Inflammatory macrophage treated with lipopolysaccharide for 1 hour (primary cell): ENCODE measurements around the gene ARHGAP8.
A peak's percentile ranks its signal among the peaks of the same experiment; 100 is the strongest.
"Not testable (repeated sequence)": the region's sequence is repeated elsewhere in the genome, so short reads cannot be mapped to it uniquely, and the experiment has no call there.

Experiments
- DNase-seq, 2 donors: peaks; one replicate each; pipeline ENCODE4 v3.0.0-alpha.2; 2020 to 2022

The ARHGAP8 gene

DNA sequence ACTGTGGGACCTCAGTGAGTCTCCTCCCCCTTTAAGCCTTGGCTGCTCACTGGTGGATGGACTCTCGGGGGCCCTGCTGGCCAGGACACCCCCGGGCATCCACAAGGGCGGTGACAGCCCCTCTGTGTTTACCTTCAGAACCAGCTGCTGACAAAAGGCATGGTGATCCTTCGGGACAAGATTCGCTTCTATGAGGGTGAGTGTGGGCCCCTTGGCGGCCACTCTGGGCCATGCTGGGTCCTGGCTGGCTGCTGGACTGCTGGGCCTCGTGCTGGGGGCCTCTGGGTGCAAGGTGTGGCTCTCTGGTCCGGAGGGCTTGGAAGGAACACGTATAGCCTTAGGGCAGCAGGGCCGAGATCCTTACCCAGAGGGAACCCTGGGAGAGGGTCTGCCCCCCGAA is 25.9 kb upstream of the ARHGAP8 start:
- no peak for DNase-seq

GRCh38 chr22:44727148-44727547 is 25.2 kb upstream of the ARHGAP8 start:
- DNase-seq: no peak

DNA sequence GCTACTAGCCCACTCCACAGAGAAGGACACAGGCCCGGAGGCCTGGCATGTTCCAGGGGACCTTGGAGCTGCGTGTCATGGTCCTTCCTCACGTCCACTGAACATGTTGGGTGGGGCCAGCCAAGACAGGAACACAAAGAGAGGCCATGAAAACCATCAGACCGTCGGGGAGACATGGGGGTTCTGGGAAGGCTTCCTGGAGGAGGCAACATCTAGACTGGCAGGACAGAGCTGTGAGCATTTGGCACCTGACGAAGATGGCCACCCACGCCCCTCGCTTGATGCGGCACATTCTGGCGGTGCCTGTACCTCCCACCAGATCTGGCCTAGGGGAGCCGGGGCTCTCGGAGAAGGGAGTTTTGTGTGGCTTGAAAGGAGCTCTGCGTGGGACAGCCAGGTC is 24.7 kb upstream of the ARHGAP8 start:
- no peak for DNase-seq

GRCh38 chr22:44728761-44729324 is 23.5 kb upstream of the ARHGAP8 start:
- no peak for DNase-seq

DNA sequence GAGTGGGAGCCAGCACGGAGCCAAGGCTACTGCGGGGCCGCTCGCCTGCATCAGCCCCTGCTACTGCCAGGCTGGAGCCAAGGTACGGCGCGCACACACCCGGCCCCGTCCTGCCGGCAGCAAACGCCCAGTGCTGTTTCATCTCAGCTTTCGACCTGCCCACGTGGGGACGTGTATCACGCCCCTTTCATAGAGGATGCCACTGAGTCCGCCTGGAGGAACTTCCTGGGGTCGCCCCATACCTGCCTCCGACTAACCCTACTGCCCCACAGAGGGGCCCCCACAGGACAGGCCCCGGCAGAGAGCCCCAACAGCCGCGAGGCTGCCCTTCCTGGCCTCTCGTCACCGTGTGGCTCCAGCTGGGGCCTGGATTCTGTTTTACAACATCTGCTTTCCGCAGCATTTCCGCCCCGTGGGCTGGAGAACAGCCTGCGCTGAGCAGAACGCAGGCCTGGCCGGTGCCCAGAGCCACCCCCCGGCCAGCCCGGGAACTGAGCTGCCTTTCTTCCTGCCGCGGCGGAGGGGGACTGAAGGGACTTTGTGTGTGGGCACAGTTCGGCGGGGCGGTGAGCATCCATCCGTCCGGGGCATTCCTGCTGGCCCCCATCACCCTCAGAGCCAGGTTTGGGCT is 22.9 kb upstream of the ARHGAP8 start:
- peak; percentile 48 to 54 for DNase-seq

DNA sequence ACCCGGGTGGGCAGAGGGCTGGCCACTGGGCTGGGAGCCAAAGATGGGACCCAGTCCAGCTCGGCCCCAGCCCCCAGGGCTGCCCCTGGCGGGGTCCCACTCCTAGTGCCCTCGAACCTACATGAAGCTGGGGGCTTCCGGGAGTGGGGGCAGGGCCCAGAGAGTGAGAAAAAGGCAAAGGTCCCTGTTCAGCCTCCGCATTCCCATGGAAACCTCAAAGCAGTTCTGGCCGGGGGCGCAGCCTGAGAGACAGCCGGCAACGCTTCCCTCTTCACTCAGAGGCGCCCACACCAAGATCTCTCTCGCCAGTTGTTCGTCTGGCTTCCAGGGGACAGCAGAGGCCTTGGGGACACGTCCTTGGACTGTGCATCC is 22.4 kb upstream of the ARHGAP8 start:
- DNase-seq: no peak

- no peak for DNase-seq
Measured at GRCh38 chr22:44730490-44731356, 21.7 kb upstream of the ARHGAP8 start.

GRCh38 chr22:44731357-44731970 is 20.9 kb upstream of the ARHGAP8 start:
- DNase-seq: no peak

DNA sequence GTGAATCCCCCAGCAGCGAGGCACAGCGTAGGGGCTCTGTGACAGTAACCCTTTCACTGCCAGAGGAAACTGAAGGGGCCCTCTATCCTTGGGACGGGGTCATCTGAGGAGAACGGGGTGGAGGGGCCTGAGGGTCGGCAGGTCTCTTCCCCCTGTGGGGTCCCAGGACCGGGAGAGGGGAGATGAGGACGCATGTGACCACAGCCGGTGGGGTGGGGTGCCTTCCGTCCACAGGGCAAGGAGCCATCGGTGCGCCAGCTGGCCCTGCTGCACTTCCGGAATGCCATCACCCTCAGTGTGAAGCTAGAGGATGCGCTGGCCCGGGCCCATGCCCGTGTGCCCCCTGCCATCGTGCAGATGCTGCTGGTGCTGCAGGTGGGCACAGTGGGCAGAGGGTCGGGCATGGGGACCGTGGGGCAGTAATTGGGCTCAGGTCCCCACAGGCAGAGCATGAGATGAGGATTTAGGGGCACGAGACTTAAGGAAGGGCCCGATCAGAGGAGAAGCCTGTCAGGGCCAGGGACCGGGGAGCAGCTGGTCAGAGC is 20.3 kb upstream of the ARHGAP8 start:
- DNase-seq: no peak

GRCh38 chr22:44732661-44733060 is 19.7 kb upstream of the ARHGAP8 start:
- DNase-seq: no peak

DNA sequence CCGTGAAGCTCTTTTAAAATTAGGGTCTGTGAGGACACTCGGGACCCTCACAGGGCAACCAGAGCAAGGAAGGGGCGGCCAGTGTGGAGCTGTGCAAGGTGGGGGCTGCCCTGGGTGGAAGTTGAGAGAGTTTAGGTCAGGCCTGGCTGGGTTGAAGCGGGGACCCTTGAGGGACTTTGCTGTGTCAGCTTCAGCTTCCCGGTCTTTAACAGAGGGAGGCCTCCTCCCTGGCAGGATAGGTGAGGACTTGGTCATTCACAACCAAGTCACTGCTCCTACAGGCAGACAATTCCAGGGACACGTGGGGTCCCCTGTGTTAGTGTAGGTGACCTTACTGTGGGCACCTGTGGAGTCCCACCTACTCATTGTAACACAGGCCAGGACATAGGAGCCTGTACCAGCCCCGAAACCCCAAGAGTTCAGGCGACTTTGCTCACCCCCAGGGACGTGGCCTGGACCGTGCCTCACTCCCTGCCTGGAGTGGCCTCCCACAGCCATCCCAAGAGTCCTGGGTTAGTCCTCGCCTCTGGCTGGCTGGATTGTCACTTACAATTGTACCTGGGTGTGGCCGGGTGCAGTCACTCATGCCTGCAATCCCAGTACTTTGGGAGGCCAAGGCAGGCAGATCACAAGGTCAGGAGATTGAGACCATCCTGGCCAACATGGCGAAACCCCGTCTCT is 18.8 kb upstream of the ARHGAP8 start:
- no peak for DNase-seq

- DNase-seq: no peak
Measured at GRCh38 chr22:44734278-44734677, 18.1 kb upstream of the ARHGAP8 start.

DNA sequence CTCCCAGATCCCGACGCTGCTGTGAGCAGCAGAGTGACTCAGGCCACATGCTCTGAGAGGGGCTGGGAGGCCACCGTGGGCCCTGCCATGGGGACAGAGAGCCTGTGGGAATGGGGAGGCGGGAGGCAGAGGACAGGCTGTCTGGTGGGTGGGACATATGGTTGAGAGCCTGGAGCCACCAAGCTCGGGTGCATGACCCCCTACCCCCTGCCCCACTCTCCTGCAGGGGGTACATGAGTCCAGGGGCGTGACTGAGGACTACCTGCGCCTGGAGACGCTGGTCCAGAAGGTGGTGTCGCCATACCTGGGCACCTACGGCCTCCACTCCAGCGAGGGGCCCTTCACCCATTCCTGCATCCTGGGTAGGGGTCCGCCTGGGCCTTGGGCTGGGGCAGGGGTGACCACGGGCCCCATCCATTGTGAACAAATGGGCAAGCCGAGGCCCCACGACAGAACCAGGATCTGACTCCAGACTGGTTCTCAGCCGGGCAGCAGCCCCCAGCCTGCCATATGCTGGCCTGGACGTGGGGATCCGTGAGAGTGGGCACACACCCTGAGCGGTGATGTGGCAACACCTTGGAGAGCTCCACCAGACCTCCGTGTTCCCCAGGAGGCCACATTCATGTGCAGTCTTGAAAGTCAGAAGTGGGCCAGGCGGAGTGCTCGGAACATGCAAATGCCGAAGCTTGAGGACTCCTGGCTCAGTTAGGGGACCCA is 17.4 kb upstream of the ARHGAP8 start:
- no peak for DNase-seq

DNA sequence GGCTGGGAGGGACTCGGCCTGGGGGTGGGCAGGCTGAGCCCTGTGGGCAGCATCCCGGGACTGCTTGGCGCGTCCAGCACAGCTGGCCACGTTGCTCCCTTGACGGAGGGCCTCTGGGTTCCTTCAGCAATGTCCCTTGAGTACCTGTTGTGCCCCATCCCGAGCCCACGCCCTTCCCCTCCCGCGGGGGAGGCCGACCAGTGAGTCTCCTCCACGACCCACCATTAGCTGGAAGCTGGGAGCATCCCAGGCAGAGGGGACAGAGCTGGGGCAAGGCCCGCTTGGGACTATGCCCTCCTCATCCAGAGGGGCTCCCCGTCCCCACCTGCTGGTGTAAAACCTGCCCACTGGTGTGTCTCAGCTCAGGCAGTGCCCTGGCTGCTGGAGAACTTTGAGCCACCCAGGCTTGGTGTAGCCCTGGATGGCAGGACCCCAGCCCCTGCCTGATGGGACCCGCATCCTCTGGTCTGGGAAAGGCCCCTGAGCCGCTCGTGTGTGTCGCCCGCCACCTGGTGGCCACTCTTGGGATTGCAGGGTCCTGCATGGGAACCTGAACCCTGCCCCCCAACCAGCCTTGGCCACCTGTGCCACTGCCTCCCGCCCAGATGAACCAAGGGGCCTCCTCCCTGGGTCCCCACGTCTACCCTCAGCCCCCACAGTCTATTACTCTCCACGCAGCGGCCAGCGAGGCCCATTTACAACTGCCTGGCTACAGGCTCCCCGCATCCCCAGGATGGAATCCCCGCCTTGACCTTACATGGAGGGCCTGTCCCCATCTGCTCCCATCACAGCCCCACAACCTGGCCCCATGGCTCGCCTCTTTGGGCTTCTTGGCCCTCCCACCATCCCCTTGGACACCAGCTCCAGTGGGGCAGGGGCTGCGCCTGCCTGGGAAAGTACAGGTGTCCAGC is 16.6 kb upstream of the ARHGAP8 start:
- DNase-seq: peak; percentile 8 to 82

DNA sequence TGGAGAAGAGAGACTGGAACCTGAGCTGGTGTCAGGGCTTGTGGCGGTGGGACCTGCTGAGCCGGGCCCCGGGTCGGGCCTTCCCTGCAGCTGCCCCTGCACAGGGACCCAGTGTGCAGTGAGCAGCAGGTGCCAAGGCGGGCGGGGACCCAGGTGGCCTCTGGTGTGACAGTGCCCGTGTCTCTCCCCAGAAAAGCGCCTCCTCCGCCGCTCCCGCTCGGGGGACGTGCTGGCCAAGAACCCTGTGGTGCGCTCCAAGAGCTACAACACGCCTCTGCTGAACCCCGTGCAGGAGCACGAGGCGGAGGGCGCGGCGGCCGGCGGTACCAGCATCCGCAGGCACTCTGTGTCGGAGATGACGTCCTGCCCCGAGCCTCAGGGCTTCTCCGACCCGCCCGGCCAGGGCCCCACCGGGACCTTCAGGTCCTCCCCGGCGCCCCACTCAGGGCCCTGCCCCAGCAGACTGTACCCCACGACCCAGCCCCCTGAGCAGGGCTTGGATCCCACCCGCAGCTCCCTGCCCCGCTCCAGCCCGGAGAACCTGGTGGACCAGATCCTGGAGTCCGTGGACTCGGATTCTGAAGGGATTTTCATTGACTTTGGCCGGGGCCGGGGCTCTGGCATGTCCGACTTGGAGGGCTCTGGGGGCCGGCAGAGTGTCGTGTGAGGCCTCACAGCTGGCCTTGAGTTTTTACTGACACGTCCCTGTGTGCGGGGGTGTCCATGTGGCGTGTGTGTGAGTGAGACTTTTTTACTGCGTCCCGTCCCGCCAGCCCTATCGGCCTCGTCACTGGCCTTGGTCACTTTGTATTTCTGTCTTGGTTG is 15.6 kb upstream of the ARHGAP8 start:
- DNase-seq: no peak

DNA sequence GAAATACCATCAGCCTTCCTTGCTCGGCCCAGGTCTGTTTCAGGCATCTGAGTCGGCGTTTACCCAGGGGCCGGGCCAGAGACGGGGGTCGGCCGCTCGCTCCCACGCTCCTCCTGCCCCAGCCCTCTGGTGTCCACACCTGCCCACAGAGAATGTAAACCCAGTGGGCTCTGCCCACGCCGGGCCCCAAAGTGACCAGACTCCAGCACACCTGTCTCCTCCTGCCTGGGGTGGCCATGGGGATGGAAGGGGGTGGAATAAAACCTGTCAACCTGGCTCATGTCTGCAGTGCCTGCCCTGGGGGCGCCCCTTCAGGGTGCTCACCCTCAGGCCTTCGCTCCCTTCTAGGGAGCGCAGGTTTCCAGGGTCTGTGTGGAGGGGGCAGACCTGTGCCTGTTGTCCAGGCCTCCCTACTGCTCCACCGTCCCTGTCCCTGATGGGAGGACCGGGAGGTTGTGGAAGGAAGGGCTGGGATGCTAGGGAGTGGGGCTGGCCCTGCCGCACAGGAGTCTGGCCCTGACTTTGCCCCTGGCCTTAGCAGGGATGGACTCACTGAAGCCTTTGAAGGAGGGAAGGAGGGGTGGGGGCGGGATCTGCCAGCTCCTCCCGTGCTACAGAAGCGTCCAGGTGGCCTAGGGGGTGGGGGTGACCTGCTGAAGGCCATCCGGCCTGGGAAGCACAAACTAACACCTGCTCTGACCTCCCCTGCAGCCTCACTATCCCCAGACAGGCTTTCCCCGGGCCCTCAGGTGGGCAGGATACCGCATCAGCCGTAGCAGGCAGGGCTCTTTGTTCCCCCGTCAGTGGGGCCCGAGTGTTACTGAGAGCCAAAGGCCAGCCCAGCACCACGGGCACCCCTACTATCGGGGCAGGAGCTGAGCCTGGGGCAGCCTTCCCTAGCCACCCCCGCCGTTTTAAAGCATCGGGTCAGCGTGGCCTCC is 14.7 kb upstream of the ARHGAP8 start:
- DNase-seq: no peak

GRCh38 chr22:44738347-44738715 is 14.0 kb upstream of the ARHGAP8 start:
- DNase-seq: no peak

DNA sequence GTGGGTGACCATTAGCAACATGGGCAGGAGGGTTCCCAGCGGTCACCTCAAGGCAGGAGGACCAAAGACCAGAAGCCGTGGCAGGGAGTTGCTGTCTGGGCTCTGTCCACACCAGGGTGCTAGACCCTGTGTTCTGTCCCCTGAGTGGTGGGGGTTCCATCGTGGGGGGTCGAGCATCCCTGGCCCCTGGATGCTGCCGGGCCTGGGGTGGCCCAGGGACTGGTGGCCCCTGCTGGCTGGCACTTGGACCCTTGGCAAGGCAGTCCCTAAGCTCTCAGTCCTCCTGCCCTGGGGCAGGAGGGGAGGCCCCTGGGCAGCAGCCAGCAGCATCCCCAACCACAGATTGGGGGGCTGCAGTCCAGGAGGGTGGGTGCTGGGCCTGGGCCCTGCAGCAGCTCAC is 13.4 kb upstream of the ARHGAP8 start:
- no peak for DNase-seq

- not testable (repeated sequence) for DNase-seq
Measured at GRCh38 chr22:44739666-44740065, 12.7 kb upstream of the ARHGAP8 start.
